ENCODE results near the gene THSD7A.

- TF ChIP-seq POLR2A (IDR thresholded peaks at IDR 0.05) (no peak), CTCF (IDR thresholded peaks at IDR 0.05) (no peak)
Measured at GRCh38 chr7:11775401-11775800, 56.6 kb downstream of the THSD7A start.
